H1 (cell line): ENCODE results near the gene MDM4. TPM values are rescaled to one million over a fixed set of nuclear protein-coding genes. Genes with fewer than 3 reads are reported as not detected.
A peak's percentile ranks its signal among the peaks of the same experiment; 100 is the strongest.

Experiments used
- CTCF ChIA-PET: fragments of 300-600 bp; sonication (Branson Sonifier 250); formaldehyde crosslinking; loops from one replicate; lab custom pipeline; 2021; ENCODE audit not compliant: partially characterized antibody; lab: Charles Lee
- POLR2A ChIA-PET: fragments of 300-600 bp; sonication (Branson Sonifier 250); formaldehyde crosslinking; loops from one replicate; lab custom pipeline; 2021; ENCODE audit warnings: inconsistent platforms; ENCODE audit not compliant: partially characterized antibody; lab: Charles Lee
- DNase-seq, 2 experiments: peaks; one replicate each; pipeline versions ENCODE4 v3.0.0 to v3.0.0-alpha.2; 2010 to 2022; ENCODE audit warnings: low spot score in 2 of 2, low read depth in 1 of 2, mixed read lengths in 1 of 2
- FAIRE-seq: peaks from 2 replicates; lab custom pipeline; 2011; peaks lifted over from hg19 to GRCh38; lab: Jason Lieb, UNC
- H2AFZ ChIP-seq: 2 replicates; pipeline ENCODE4 v1.8.1; 2012; ENCODE audit warnings: low read length, inconsistent platforms
- H2AK5ac ChIP-seq: 2 replicates; pipeline ENCODE4 v1.6.1; 2013; ENCODE audit warnings: low read depth, low read length
- H2BK120ac ChIP-seq: replicated peaks from 2 replicates; pipeline ENCODE3; 2013; ENCODE audit warnings: low read depth, low read length, inconsistent platforms
- H2BK12ac ChIP-seq: 2 replicates; pipeline ENCODE4 v1.6.1; 2013; ENCODE audit warnings: low read depth, low read length
- H2BK15ac ChIP-seq: 2 replicates; pipeline ENCODE4 v1.6.1; 2013; ENCODE audit warnings: low read length
- H2BK20ac ChIP-seq: 2 replicates; pipeline ENCODE4 v1.6.1; 2013; ENCODE audit warnings: low read length
- H2BK5ac ChIP-seq: 2 replicates; pipeline ENCODE4 v1.6.1; 2013; ENCODE audit warnings: low read depth, low read length
- H3K14ac ChIP-seq: 2 replicates; pipeline ENCODE4 v1.6.1; 2013; ENCODE audit warnings: inconsistent platforms; ENCODE audit not compliant: insufficient read length
- H3K18ac ChIP-seq: 2 replicates; pipeline ENCODE4 v1.6.1; 2013; ENCODE audit warnings: low read length; ENCODE audit errors: extremely low read depth
- H3K23ac ChIP-seq: 2 replicates; pipeline ENCODE4 v1.6.1; 2013; ENCODE audit warnings: inconsistent platforms; ENCODE audit not compliant: insufficient read length
- H3K23me2 ChIP-seq: 2 replicates; pipeline ENCODE4 v1.6.1; 2013; ENCODE audit warnings: low read depth, low read length
- H3K27ac ChIP-seq: 2 replicates; pipeline ENCODE4 v1.6.1; 2011; ENCODE audit warnings: low read depth, low read length, inconsistent platforms
- H3K27me3 ChIP-seq, 4 experiments: replicated peaks in 1 of 4; 1 replicate in 1 of 4; 2 replicates in 3 of 4; pipeline versions ENCODE4 v1.6.1 to v1.8.1; 2011 to 2013; ENCODE audit warnings: low read length in 3 of 4, mild to moderate bottlenecking in 3 of 4, inconsistent platforms in 2 of 4, mixed read lengths in 2 of 4, moderate library complexity in 1 of 4; ENCODE audit not compliant: control insufficient read depth in 3 of 4, insufficient read depth in 3 of 4; ENCODE audit errors: extremely low read depth in 1 of 4
- H3K36me3 ChIP-seq, 4 experiments: 2 replicates each; pipeline versions ENCODE4 v1.6.1 to v1.8.1; 2011 to 2013; ENCODE audit warnings: mild to moderate bottlenecking in 4 of 4, low read length in 3 of 4, moderate library complexity in 2 of 4, control low read depth in 1 of 4, inconsistent platforms in 1 of 4; ENCODE audit not compliant: insufficient read depth in 4 of 4, control insufficient read depth in 2 of 4
- H3K4ac ChIP-seq: replicated peaks from 2 replicates; pipeline ENCODE3; 2013; ENCODE audit warnings: low read length, low read depth, mixed read lengths, inconsistent platforms; ENCODE audit not compliant: insufficient read length
- H3K4me1 ChIP-seq, 4 experiments: replicated peaks in 1 of 4; 1 replicate in 1 of 4; 2 replicates in 3 of 4; pipeline versions ENCODE4 v1.6.1 to v1.8.1; 2011 to 2013; ENCODE audit warnings: low read length in 3 of 4, inconsistent platforms in 2 of 4, mixed read lengths in 1 of 4; ENCODE audit not compliant: insufficient read depth in 4 of 4, control insufficient read depth in 3 of 4
- H3K4me2 ChIP-seq, 2 experiments: 2 replicates each; pipeline versions ENCODE4 v1.6.1 to v1.8.1; 2011 to 2013; ENCODE audit warnings: low read depth in 2 of 2, low read length in 2 of 2, control low read depth in 1 of 2, inconsistent platforms in 1 of 2, mild to moderate bottlenecking in 1 of 2; ENCODE audit not compliant: insufficient read depth in 1 of 2
- H3K4me3 ChIP-seq, 4 experiments: fragments of 200-600, 300-600 bp in 1 of 4; sonication (generic), shearing (Covaris generic), sonication (Bioruptor Twin) in 1 of 4; 2 replicates each; pipeline versions ENCODE4 v1.5.1 to v1.8.1; 2011 to 2016; ENCODE audit warnings: low read length in 4 of 4, low read depth in 3 of 4, control low read depth in 2 of 4, inconsistent platforms in 2 of 4, mild to moderate bottlenecking in 2 of 4, mixed read lengths in 1 of 4, moderate library complexity in 1 of 4; ENCODE audit not compliant: insufficient read depth in 2 of 4; ENCODE audit errors: extremely low read depth in 1 of 4
- H3K56ac ChIP-seq: replicated peaks from 2 replicates; pipeline ENCODE3; 2013; ENCODE audit warnings: low read depth, mild to moderate bottlenecking, mixed read lengths, low read length, inconsistent platforms; ENCODE audit not compliant: insufficient read length
- H3K79me1 ChIP-seq: 2 replicates; pipeline ENCODE4 v1.6.1; 2013; ENCODE audit warnings: low read depth, low read length, control low read depth
- H3K79me2 ChIP-seq, 2 experiments: 2 replicates each; pipeline versions ENCODE4 v1.6.1 to v1.8.1; 2012 to 2013; ENCODE audit warnings: low read length in 2 of 2, mild to moderate bottlenecking in 2 of 2, inconsistent platforms in 1 of 2; ENCODE audit not compliant: insufficient read depth in 2 of 2, control insufficient read depth in 1 of 2
- H3K9ac ChIP-seq, 4 experiments: replicated peaks in 1 of 4; 1 replicate in 1 of 4; 2 replicates in 3 of 4; pipeline versions ENCODE4 v1.6.1 to v1.8.1; 2011 to 2013; ENCODE audit warnings: low read depth in 3 of 4, low read length in 3 of 4, control low read depth in 2 of 4, mild to moderate bottlenecking in 2 of 4, moderate library complexity in 2 of 4, inconsistent platforms in 1 of 4; ENCODE audit errors: extremely low read depth in 1 of 4
- H3K9me3 ChIP-seq, 2 experiments: 2 replicates each; pipeline versions ENCODE4 v1.6.1 to v1.8.1; 2012 to 2013; ENCODE audit warnings: mild to moderate bottlenecking in 2 of 2, moderate library complexity in 2 of 2, control low read depth in 1 of 2, inconsistent platforms in 1 of 2, low read depth in 1 of 2, low read length in 1 of 2, mixed read lengths in 1 of 2; ENCODE audit not compliant: insufficient read depth in 2 of 2
- H4K20me1 ChIP-seq, 2 experiments: replicated peaks in 1 of 2; 2 replicates each; pipeline versions ENCODE3 to v1.8.1; 2011 to 2013; ENCODE audit warnings: inconsistent platforms in 2 of 2, low read length in 2 of 2, mild to moderate bottlenecking in 1 of 2; ENCODE audit not compliant: insufficient read depth in 2 of 2, control insufficient read depth in 1 of 2
- H4K5ac ChIP-seq: 2 replicates; pipeline ENCODE4 v1.6.1; 2013; ENCODE audit warnings: low read length, low read depth, mixed read lengths, inconsistent platforms; ENCODE audit not compliant: insufficient read length
- H4K8ac ChIP-seq: 2 replicates; pipeline ENCODE4 v1.8.0; 2013; ENCODE audit warnings: mild to moderate bottlenecking, moderate library complexity, low read length, inconsistent platforms; ENCODE audit not compliant: insufficient read depth; ENCODE audit errors: extremely low read depth
- H4K91ac ChIP-seq: replicated peaks from 2 replicates; pipeline ENCODE3; 2013; ENCODE audit warnings: low read length, mixed read lengths, inconsistent platforms; ENCODE audit not compliant: insufficient read length
- CBX5 ChIP-seq: fragments of 300-800, 300-1000 bp; sonication (generic); IDR thresholded peaks from 2 replicates; pipeline ENCODE4 v1.7.1; 2016; ENCODE audit warnings: antibody characterized with exemption, low read length, low read depth
- EGR1 ChIP-seq: IDR thresholded peaks from 2 replicates; pipeline ENCODE4 v1.6.1; 2011; ENCODE audit warnings: low read depth, low read length, borderline replicate concordance
- EZH2 ChIP-seq: fragments of 200-600 bp; sonication (generic); IDR thresholded peaks from 2 replicates; pipeline ENCODE4 v1.7.1; 2012; ENCODE audit warnings: low read depth, mild to moderate bottlenecking, moderate library complexity, low read length, inconsistent platforms; ENCODE audit not compliant: severe bottlenecking
- GTF2F1 ChIP-seq: IDR thresholded peaks from 2 replicates; pipeline ENCODE4 v1.6.1; 2012; ENCODE audit warnings: low read depth, low read length, improper control_type of control experiment, borderline replicate concordance
- KDM1A ChIP-seq: fragments of 200-600, 300-600 bp; sonication (generic); IDR thresholded peaks from 2 replicates; pipeline ENCODE4 v1.7.1; 2016; ENCODE audit warnings: mild to moderate bottlenecking, low read length, borderline replicate concordance
- RBBP5 ChIP-seq: IDR thresholded peaks from 2 replicates; pipeline ENCODE4 v1.7.1; 2012; ENCODE audit warnings: low read depth, mild to moderate bottlenecking, inconsistent platforms, low read length, moderate library complexity, borderline replicate concordance
- RFX5 ChIP-seq: IDR thresholded peaks from 2 replicates; pipeline ENCODE4 v1.6.1; 2011; ENCODE audit warnings: low read depth, low read length, improper control_type of control experiment, borderline replicate concordance
- SAP30 ChIP-seq: fragments of 300-600 bp; sonication (generic); IDR thresholded peaks from 2 replicates; pipeline ENCODE4 v1.7.1; 2012; ENCODE audit warnings: low read length, moderate library complexity, mild to moderate bottlenecking, inconsistent platforms; ENCODE audit not compliant: insufficient read depth, insufficient replicate concordance
- SIRT6 ChIP-seq: IDR thresholded peaks from one replicate; pipeline ENCODE4 v1.7.1; 2012; ENCODE audit warnings: low read length, inconsistent platforms
- SP2 ChIP-seq: IDR thresholded peaks from 2 replicates; pipeline ENCODE4 v1.6.1; 2012; ENCODE audit warnings: mild to moderate bottlenecking, low read length, inconsistent platforms
- SUZ12 ChIP-seq: fragments of 200-600 bp; sonication (generic); IDR thresholded peaks from 2 replicates; pipeline ENCODE4 v1.6.1; 2012; ENCODE audit warnings: mild to moderate bottlenecking, inconsistent platforms, low read length, moderate library complexity, mixed read lengths
- ZNF274 ChIP-seq: IDR thresholded peaks from 2 replicates; pipeline ENCODE4 v1.7.0; 2012; ENCODE audit warnings: low read length, borderline replicate concordance; ENCODE audit errors: extremely low read depth
- WGBS, 2 experiments: shearing (Covaris generic) in 1 of 2; methylation state at CpG; one replicate each; pipeline versions ENCODE4 v1.1.6 to v1.1.7; 2013 to 2015; ENCODE audit warnings: low lambda C conversion rate in 2 of 2, mixed read lengths in 2 of 2, inconsistent platforms in 1 of 2, low coverage in 1 of 2, missing lambda C conversion rate in 1 of 2; ENCODE audit not compliant: insufficient replicate concordance in 2 of 2, insufficient coverage in 1 of 2, insufficient read length in 1 of 2; ENCODE audit errors: extremely low coverage in 1 of 2, missing lambda C conversion rate in 1 of 2; 5-methylcytosine and 5-hydroxymethylcytosine counted together
- polyA plus RNA-seq, 7 experiments: library from polyadenylated mRNA; depleted of rRNA in 3 of 7; stranded (reverse) in 5 of 7; unstranded in 2 of 7; fragments of >200 nt in 5 of 7; fragments of 200-250 nt in 2 of 7; gene quantifications; 1 replicate in 5 of 7; 2 replicates in 1 of 7; 4 replicates in 1 of 7; pipeline versions ENCODE4 v1.2.1 to v1.2.3, GENCODE V29; 2011 to 2013; ENCODE audit warnings: missing spikeins in 2 of 7, mixed read lengths in 2 of 7
- total RNA-seq: library from RNA; stranded (reverse); fragmentation: NEBNext Ultra II Directional; extraction: Animal tissue kit (Norgen Biotek cat#: 25700); gene quantifications from 2 replicates; pipeline ENCODE4 v1.2.1, GENCODE V29; 2021
- TF ChIP-seq, protein P1 (sequence below): IDR thresholded peaks from 2 replicates; pipeline ENCODE4 v1.6.1; 2012; ENCODE audit warnings: inconsistent platforms

The MDM4 gene
- total and polyA plus RNA-seq, 2 of the 8 experiments (the other 6 are each of a cell fraction or from before 2014, with no cell fraction given): 10.8 to 84.9 TPM

DNA sequence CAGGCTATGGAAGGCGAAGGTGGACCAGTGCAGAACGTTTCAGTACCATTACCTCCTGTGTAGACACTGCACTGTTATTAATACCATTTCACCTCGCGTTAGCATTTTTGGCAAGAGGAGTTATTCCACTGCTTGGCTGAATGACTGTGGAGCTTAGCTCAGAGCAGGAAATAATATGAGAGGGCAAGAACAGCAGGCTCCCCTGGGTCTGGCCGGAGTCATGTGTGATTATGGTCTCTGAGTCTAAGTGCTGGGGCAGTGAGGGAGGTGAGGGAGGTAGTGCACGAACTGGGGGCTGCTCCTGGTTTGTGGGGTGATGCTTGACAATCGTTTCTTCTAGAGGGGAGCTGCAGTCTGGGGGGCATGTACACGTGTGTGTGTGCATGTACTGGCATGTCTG lies 82.9 kb downstream of the MDM4 start:
- 0 out of 2 replicates have a peak overlapping the region, but pooled peaks have one; percentile 32 for H2BK15ac ChIP-seq
- H3K23ac ChIP-seq: no peak overlapping the region
- peak overlapping the region; percentile 55; the same call in 1 of the 2 replicates for H2BK20ac ChIP-seq
- H3K4ac ChIP-seq: no peak overlapping the region
- H2AFZ ChIP-seq: no peak overlapping the region
- 88% methylated on average over 8 of the region's 8 CpGs; no CpG with 5 or more reads in 1 of the 2 experiments for WGBS, 2 experiments
- H3K36me3 ChIP-seq: no peaks in the 10 kb centered on the region
- H3K23me2 ChIP-seq: no peaks in the 10 kb centered on the region
- H3K14ac ChIP-seq: no peak overlapping the region
- H3K27me3 ChIP-seq: no peaks in the 10 kb centered on the region
- CTCF ChIA-PET: interaction anchor here (0.5 to 5.4 kb wide), 9 partner anchors 10 to 208 kb away, joined by 3 to 33 read pairs (median 9); no protein-coding TSS in a partner anchor
- POLR2A ChIA-PET: interaction anchor here (1.2 kb wide), 2 partner anchors 10 to 25 kb away, joined by 3 read pairs; no protein-coding TSS in a partner anchor
- peak overlapping the region; percentile 67 for H4K91ac ChIP-seq
- FAIRE-seq: no peak
- H3K4me3 ChIP-seq: no peak overlapping the region
- H3K9ac ChIP-seq: no peak overlapping the region
- no peaks in the 10 kb centered on the region for H3K9me3 ChIP-seq
- peak overlapping the region; percentile 47; the same call in 1 of the 2 replicates for H2BK5ac ChIP-seq
- H4K8ac ChIP-seq: no peak overlapping the region
- H3K56ac ChIP-seq: no peak overlapping the region
- H4K5ac ChIP-seq: no peak overlapping the region
- DNase-seq: no peak
- H3K79me2 ChIP-seq: no peaks in the 10 kb centered on the region
- peaks cover 10 to 20% (median 11%) of the 10 kb centered on the region in 4 experiments for H3K4me1 ChIP-seq
- no peak overlapping the region; the same call in 1 of the 2 replicates for H2AK5ac ChIP-seq
- no peak overlapping the region for H3K18ac ChIP-seq
- H4K20me1 ChIP-seq: no peaks in the 10 kb centered on the region
- no peak overlapping the region for H3K27ac ChIP-seq
- H3K4me2 ChIP-seq: no peak overlapping the region
- H2BK120ac ChIP-seq: no peak overlapping the region
- H2BK12ac ChIP-seq: no peak overlapping the region; the same call in 1 of the 2 replicates
- H3K79me1 ChIP-seq: no peaks in the 10 kb centered on the region
- TF ChIP-seq EGR1 (no peak), ZNF274 (no peak), SIRT6 (no peak), EZH2 (no peak), GTF2F1 (no peak), SUZ12 (no peak), KDM1A (no peak), RFX5 (no peak), RBBP5 (no peak), SAP30 (no peak), SP2 (no peak), CBX5 (no peak)
- TF ChIP-seq, protein P1, sequence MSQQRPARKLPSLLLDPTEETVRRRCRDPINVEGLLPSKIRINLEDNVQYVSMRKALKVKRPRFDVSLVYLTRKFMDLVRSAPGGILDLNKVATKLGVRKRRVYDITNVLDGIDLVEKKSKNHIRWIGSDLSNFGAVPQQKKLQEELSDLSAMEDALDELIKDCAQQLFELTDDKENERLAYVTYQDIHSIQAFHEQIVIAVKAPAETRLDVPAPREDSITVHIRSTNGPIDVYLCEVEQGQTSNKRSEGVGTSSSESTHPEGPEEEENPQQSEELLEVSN: no peak
